Choroid plexus epithelial cell (primary cell): ENCODE results near the gene RETSAT.
"Not testable (repeated sequence)": the region's sequence is repeated elsewhere in the genome, so short reads cannot be mapped to it uniquely, and the experiment has no call there.

Experiments used
- DNase-seq: peaks from one replicate; pipeline ENCODE4 v3.0.0-alpha.2; 2010; ENCODE audit warnings: low read depth
- H3K4me3 ChIP-seq: 2 replicates; pipeline ENCODE4 v1.5.1; 2011; ENCODE audit warnings: low read depth, mild to moderate bottlenecking, control low read depth, low read length, moderate library complexity
- CTCF ChIP-seq: conservative IDR thresholded peaks from 2 replicates; pipeline ENCODE4 v1.5.1; 2011; ENCODE audit warnings: low read depth, mild to moderate bottlenecking, control low read depth, inconsistent platforms, low read length, moderate library complexity

Gene RETSAT

GRCh38 chr2:85347599-85347998, 6.7 kb downstream of the RETSAT start:
- no peak overlapping the region for H3K4me3 ChIP-seq
- DNase-seq, result no peak
- TF ChIP-seq CTCF, result no peak

GRCh38 chr2:85344356-85344954, 9.9 kb downstream of the RETSAT start:
- no peak for DNase-seq
- H3K4me3 ChIP-seq, result no peak overlapping the region
- TF ChIP-seq CTCF, result no peak

DNA sequence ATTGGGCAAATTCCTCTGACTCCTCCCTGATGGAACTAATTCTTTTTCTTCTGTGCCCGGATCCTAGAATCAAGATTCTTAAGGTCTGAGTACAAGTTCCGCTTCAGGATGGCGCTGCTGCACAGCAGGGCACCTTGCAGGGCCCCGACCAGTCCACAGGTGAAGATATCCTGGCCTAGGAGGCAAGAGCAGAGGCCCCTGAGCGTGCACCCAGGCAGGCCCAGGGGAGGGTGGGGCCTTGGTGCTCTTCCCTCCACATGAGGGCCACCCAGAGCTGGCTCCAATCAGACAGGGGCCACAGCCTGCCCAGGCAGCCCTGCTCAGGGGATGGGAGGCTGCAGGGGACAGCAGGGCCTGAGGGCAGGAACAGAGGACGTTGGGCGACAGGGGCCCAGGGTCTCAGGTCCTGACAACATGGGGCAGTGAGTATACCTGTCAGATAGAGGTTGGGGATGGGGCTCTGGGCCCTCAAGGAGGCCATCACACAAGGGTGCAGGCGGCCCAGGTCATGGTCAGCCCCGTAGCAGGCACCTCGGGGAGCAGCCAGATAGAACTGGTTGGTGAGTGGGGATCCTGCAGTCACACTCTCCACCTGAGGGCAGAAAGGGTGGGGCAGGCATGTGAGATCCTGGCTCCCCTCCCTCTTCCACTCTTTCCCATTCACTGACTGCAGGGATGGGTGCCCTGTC, 11.0 kb downstream of the RETSAT start:
- DNase-seq, H3K4me3 ChIP-seq: not testable (repeated sequence)

GRCh38 chr2:85342156-85342555, 12.2 kb downstream of the RETSAT start:
- no peak for TF ChIP-seq CTCF
- DNase-seq, result no peak
- no peak overlapping the region for H3K4me3 ChIP-seq

- TF ChIP-seq CTCF, result no peak
- H3K4me3 ChIP-seq, result no peak overlapping the region
- DNase-seq, result no peak
Measured at GRCh38 chr2:85341269-85342029, 12.9 kb downstream of the RETSAT start.

DNA sequence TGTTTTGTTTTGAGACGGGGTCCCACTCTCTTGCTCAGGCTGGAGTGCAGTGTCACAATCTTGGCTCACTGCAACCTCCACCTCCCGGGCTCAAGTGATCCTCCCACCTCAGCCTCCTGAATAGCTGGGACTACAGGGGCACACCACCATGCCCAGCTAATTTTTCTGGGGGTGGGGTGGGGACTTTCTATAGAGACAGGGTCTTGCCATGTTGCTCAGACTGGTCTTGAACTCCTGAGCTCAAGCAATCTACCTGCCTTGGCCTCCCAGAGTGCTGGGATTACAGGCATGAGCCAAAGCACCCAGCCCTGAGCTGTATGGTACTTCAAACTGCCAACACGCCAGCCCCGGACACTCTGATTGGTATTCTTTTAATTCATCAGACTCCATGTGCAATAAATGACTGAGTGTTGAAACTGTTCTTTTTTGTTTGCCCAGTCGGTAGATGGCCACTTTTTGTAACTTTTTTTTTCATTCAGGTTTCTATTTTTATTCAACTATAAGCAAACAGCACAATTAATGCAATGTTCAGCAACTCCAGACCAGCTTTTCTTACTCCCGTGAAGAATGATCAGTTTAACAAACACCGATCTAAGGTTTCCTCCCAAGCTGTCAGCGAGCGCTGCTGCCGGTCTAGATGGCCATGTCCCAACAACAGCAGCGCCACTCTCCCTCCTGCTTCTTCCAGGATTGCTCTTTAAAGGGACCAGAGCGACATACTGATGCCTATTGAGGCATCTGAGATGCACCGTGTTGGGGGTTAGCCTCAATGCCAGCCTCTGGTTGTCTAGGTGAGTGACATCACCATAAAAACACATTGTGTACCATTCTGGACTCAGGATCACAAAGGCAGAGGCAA, 14.1 kb downstream of the RETSAT start:
- TF ChIP-seq CTCF, result no peak
- H3K4me3 ChIP-seq, result no peak overlapping the region
- peak; percentile 30 for DNase-seq

DNA sequence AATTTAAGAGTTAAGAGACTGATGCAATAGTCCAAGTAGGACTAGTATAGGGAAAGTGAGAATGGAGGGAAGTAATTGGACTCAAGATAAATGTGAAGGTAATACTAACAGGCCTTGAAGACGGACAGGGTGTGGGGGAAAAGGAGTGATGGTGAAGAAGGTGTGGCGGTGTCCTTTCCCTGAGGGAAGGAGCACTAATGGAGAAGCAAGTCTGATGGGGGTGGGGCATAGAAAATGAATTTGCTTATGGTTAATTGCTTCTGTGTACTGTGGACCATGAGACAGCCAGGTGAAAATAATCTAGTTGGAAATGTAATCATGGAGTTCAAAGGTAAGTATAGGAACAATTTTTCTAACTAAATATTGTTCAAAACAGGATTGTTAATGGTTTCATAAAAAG, 19.4 kb downstream of the RETSAT start:
- no peak for DNase-seq
- TF ChIP-seq CTCF, result no peak
- H3K4me3 ChIP-seq, result no peak overlapping the region

DNA sequence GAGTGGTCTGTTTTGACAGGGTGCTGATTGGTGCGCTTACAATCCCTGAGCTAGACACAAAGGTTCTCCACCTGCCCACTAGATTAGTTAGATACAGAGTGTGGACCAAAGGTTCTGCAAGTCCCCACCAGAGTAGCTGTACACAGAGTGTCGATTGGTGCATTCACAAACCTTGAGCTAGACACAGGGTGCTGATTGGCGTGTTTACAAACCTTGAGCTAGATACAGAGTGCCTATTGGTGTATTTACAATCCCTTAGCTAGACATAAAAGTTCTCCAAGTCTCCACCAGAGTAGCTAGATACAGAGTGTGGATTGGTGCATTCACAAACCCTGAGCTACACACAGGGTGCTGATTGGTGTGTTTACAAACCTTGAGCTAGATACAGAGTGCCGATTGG, 20.5 kb downstream of the RETSAT start:
- DNase-seq, H3K4me3 ChIP-seq: not testable (repeated sequence)
